SU-DHL-6 (cell line): ENCODE results near the gene FPGS.

Source experiments
- EZH2phosphoT487 ChIP-seq: fragments of 200-600 bp; sonication (generic), shearing (Covaris generic); conservative IDR thresholded peaks from 2 replicates; pipeline ENCODE4 v1.6.1; 2018; ENCODE audit warnings: mild to moderate bottlenecking, antibody characterized with exemption, low read length, moderate library complexity, mixed read lengths
- TF ChIP-seq, protein P1 (sequence below): fragments of 200-600 bp; sonication (generic); IDR thresholded peaks from one replicate; pipeline ENCODE4 v1.5.1; 2017; ENCODE audit warnings: antibody characterized with exemption, mild to moderate bottlenecking, low read length, moderate library complexity; ENCODE audit not compliant: insufficient read depth, poor library complexity, severe bottlenecking

DNA sequence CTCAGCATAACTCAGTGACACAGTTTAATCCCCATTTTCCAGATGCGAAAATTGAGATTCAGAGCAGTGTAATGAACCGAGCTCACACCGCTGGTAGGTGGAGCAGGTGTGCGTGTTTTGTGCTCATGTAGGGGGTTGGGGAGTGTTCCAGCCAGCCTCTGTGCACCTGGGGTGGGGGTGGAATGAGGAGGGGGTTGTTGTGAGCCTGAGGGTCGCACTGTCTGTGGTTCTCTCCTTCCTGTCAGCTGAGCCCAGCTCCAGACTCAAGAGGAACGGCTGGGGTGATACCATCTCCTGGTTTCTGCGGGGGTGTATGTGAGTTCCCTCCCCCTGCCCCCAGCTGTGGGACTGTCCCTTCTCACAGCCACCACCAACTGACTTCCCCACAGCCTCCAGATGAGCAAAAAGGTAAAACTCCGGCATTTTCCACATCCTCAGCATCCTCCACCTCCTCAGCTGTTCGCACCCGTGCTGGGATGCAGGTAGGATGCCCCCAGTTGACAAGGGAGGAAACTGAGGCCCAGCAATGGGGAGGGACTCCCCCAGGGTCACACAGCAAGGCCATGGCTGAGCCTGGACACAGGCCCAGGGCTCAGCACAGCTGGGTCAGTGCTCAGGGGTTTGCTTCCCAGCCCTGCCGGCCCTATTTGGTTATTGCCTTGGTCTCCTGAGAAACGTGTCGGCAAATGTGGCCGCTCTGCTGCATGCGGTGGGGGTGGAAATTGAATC lies 26.3 kb upstream of the FPGS start:
- TF ChIP-seq, protein P1, sequence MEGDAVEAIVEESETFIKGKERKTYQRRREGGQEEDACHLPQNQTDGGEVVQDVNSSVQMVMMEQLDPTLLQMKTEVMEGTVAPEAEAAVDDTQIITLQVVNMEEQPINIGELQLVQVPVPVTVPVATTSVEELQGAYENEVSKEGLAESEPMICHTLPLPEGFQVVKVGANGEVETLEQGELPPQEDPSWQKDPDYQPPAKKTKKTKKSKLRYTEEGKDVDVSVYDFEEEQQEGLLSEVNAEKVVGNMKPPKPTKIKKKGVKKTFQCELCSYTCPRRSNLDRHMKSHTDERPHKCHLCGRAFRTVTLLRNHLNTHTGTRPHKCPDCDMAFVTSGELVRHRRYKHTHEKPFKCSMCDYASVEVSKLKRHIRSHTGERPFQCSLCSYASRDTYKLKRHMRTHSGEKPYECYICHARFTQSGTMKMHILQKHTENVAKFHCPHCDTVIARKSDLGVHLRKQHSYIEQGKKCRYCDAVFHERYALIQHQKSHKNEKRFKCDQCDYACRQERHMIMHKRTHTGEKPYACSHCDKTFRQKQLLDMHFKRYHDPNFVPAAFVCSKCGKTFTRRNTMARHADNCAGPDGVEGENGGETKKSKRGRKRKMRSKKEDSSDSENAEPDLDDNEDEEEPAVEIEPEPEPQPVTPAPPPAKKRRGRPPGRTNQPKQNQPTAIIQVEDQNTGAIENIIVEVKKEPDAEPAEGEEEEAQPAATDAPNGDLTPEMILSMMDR, result no peak
- TF ChIP-seq EZH2phosphoT487, result no peak
